HL-60/S4 (cell line): Measurements from ENCODE around the gene PAPOLA.

Source experiments
- in situ Hi-C: fragments of 300-500 bp; cut with MboI; formaldehyde crosslinking; loops from 2 replicates; pipeline ENCODE4 v1.14.3; 2022; ENCODE audit warnings: low sequenced_read_pairs

Gene PAPOLA

DNA sequence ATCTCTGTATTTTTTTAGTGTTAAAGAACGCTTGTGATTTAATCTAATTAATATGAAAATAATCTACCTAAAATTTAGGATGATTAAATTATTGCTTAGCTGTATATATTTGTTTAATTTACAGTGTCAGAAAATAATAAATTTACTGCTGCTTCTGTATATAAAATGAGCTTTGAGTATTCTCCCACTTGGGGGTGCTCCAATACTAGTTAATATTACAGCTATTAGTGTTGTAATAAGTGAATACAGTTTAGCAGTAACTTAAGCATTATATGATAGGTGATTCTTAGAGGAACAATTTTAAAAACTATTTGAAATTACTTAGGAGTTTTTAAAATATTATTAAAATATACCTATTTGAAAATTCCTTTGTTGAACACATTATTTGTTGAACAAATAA is 62.2 kb downstream of the PAPOLA start:
- in situ Hi-C loops, result no loop called here

- in situ Hi-C loops, result no loop called here
These were observed 63.6 kb downstream of the PAPOLA start for GRCh38 chr14:96565811-96566210.

DNA sequence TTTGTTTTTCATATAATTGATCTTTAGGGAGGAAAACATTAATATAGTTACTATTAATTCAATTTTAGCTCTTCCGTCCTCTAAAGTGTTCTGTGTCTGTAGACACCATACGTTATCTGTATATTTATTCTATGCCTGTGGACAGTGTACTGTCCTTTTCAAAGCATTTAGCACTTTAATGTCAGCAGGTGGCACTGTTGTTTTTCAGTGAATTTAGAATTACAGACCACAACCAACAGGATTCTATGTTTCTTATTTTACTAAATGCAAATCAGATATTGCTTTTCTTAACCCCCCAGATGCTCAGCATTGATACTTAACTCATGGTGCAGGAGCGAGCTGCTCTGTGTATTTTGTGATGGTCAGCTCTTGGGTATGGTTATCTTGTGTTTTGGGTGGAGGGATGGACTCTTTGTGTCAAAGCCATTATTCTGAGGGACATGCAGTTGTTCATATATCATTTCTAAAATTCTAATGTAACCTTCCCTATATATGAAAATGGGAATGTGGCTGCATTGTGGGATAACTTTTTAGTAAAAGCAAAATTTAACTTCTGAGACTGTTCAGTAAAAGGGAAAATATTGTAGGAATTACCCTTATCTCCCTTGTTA is 65.2 kb downstream of the PAPOLA start:
- in situ Hi-C loops, result no loop called here

- in situ Hi-C loops, result no loop called here
These were observed 66.4 kb downstream of the PAPOLA start for GRCh38 chr14:96568621-96569020.

- in situ Hi-C loops, result no loop called here
These were observed 69.1 kb downstream of the PAPOLA start for GRCh38 chr14:96571311-96571710.

- in situ Hi-C loops, result no loop called here
These were observed 71.4 kb downstream of the PAPOLA start for GRCh38 chr14:96573473-96574100.

GRCh38 chr14:96574171-96574632 is 72.0 kb downstream of the PAPOLA start:
- in situ Hi-C loops, result no loop called here

- in situ Hi-C loops, result loop anchor here (25.0 kb wide), 1 partner anchor 687 kb away; no protein-coding TSS in a partner anchor
These were observed 72.8 kb downstream of the PAPOLA start for GRCh38 chr14:96574633-96575632.

DNA sequence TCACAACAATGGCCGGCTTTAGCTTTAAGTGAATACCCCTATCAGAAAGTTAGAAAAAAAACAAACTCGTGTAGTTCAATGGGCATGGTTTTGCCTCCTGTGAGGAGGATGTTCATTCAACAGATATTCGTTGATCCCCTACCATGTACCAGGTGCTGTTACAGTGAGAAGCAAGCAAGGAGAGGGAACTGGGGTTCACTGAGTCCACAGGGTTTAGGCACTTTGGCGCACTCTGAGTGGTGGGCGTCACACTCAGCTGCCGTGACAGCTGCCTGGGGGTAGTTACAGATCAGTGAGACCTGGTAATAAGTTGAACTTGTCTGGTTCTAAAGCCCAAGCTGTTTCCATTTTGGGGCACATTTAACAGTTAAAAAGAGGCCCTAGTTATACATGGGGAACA is 74.2 kb downstream of the PAPOLA start:
- in situ Hi-C loops, result loop anchor here (25.0 kb wide), 1 partner anchor 686 kb away; no protein-coding TSS in a partner anchor

GRCh38 chr14:96576937-96577336 is 74.8 kb downstream of the PAPOLA start:
- in situ Hi-C loops, result loop anchor here (25.0 kb wide), 1 partner anchor 685 kb away; no protein-coding TSS in a partner anchor

DNA sequence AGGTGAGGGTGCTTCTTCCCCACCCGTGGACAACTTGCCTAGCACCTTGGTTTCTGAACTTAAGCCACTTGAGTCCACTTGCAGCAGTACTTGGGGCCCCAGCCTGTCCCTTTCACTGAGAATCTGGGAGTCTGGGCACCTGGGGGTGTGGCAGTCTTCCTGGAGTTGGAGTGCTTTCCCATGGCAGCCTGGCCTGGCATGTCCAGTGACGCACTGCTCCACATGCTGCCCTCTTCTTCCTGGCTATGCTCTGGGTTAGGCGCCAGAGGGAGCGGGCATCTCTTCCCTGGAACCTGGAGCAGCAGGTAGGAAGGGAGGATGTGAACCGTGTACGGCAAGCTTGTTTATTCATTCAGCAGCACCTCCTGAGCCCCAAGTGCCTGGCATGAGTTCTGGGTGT is 76.4 kb downstream of the PAPOLA start:
- in situ Hi-C loops, result loop anchor here (25.0 kb wide), 1 partner anchor 684 kb away; no protein-coding TSS in a partner anchor

DNA sequence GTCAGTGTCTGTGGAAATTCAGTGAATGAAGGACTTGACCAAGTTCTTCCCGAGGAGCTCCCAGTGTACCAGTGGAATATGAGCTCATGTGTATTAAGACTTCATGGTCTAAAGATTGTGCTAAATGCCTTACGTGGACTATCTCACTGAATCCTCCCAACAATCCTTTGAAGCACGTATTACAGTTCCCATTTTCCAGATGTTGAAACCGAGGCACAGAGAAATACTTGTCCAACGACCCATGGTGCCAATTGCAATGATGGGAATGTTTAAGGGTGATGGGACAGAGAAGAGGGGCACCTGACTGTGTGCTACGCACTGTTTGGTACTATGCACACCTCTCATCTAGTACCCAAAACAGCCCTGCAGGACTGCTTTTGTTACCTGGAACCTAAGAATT is 77.2 kb downstream of the PAPOLA start:
- in situ Hi-C loops, result loop anchor here (25.0 kb wide), 1 partner anchor 683 kb away; no protein-coding TSS in a partner anchor

DNA sequence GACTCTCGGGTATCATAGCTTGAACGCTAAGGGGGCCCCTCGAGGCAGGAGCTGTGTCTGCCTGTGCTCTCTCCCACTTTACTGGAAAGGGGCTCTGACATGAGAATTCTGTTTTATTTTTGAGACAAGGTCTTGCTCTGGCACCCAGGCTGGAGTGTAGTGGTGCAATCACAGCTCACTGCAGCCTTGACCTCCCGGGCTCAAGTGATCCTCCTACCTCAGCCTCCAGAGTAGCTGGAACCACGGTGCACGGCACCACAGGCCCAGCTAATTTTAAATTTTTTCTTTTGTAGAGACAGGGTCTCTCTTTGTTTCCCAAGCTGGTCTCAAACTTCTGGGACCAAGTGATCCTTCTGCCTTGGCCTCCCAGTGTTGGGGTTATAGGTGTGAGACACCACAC is 77.7 kb downstream of the PAPOLA start:
- in situ Hi-C loops, result loop anchor here (25.0 kb wide), 1 partner anchor 682 kb away; no protein-coding TSS in a partner anchor

- in situ Hi-C loops, result loop anchor here (25.0 kb wide), 1 partner anchor 682 kb away; no protein-coding TSS in a partner anchor
These were observed 78.4 kb downstream of the PAPOLA start for GRCh38 chr14:96580566-96580965.

GRCh38 chr14:96581026-96581425 is 78.8 kb downstream of the PAPOLA start:
- in situ Hi-C loops, result loop anchor here (25.0 kb wide), 1 partner anchor 681 kb away; no protein-coding TSS in a partner anchor

- in situ Hi-C loops, result loop anchor here (25.0 kb wide), 1 partner anchor 680 kb away; no protein-coding TSS in a partner anchor
These were observed 79.7 kb downstream of the PAPOLA start for GRCh38 chr14:96581902-96582301.

GRCh38 chr14:96582411-96582961 is 80.3 kb downstream of the PAPOLA start:
- in situ Hi-C loops, result loop anchor here (25.0 kb wide), 1 partner anchor 680 kb away; no protein-coding TSS in a partner anchor

DNA sequence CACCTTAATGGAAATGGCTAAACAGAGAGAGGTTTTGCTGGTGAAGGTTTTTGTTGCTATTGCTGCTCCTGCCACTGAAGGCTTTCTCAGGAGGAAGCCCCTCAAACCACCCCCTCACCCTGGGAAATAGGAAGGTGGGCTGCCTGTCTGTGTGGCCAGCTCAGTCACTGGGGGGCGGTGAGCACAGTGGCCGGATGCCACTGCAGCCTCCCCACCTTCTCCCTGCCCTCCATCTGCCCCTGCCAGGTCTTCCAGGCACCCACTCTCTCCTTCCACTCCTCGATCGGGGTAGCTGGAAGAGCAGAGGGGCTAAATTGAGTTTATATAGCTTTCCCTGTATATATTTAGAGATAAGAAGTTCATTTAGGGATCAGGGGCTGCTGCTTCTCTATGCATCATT is 80.8 kb downstream of the PAPOLA start:
- in situ Hi-C loops, result loop anchor here (25.0 kb wide), 1 partner anchor 679 kb away; no protein-coding TSS in a partner anchor

- in situ Hi-C loops, result loop anchor here (25.0 kb wide), 1 partner anchor 679 kb away; no protein-coding TSS in a partner anchor
These were observed 81.4 kb downstream of the PAPOLA start for GRCh38 chr14:96583569-96584041.
